Measurements from ENCODE around the gene DSN1.
A peak's percentile ranks its signal among the peaks of the same experiment; 100 is the strongest.
"Not testable (repeated sequence)": the region's sequence is repeated elsewhere in the genome, so short reads cannot be mapped to it uniquely, and the experiment has no call there.

Gene DSN1, protein sequence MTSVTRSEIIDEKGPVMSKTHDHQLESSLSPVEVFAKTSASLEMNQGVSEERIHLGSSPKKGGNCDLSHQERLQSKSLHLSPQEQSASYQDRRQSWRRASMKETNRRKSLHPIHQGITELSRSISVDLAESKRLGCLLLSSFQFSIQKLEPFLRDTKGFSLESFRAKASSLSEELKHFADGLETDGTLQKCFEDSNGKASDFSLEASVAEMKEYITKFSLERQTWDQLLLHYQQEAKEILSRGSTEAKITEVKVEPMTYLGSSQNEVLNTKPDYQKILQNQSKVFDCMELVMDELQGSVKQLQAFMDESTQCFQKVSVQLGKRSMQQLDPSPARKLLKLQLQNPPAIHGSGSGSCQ

GRCh38 chr20:36773597-36774390 lies at the start of gene DSN1:
Gene DSN1 (minus strand): TSS chr20:36773763. CDS start chr20:36771458, 2,305 bp downstream.
- peak; percentile 98 for DNase-seq (ENCODE audit: low spot score)

- no peak for DNase-seq (ENCODE audit: low spot score)
Observed at GRCh38 chr20:36823121-36823520, 49.6 kb upstream of the DSN1 start.

DNA sequence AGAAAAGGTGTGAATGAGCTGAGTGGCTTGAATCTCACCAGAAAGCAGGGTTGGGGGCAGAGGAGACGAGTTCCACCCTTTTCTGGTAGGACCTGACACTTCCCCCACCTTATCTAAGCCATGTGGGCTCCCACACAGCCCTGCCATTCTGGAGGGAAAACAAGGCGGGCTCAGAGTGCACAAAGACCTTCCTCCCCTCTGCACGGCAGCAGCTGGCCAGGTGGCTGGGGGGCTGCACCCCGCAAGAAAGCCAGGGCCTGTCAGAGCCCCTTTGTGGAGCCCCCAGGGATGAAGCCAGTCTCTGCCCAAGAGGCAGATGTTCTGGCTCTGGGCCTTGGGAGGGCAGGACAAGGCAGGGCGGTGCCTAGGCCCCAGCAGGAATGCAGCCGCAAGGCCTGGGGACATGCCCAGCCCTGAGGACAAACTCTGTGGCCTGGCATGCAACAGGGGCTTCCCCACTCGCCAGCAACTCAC lies 48.4 kb upstream of the DSN1 start:
- no peak for DNase-seq (ENCODE audit: low spot score)

GRCh38 chr20:36820928-36821327 lies 47.4 kb upstream of the DSN1 start:
- no peak for DNase-seq (ENCODE audit: low spot score)

DNA sequence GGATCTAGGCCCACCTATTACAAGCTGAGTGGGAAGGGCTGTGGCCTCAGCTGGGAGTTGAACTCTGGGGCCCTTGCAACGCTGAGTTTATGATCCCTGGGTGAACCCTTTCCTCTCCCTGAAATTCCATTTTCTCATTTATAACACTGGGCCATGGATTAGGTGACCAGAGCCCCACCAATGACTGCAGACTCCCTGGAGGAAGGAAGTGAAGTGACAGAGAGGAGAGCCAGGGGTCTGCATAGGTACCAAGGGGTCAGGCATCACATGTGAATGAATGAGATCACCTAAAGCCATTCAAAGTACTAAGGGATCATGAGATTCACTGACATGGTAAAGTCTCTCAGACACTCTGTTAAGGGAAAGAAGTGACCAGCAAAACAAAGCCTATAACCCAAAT lies 46.5 kb upstream of the DSN1 start:
- DNase-seq (ENCODE audit: low spot score) = no peak

- DNase-seq (ENCODE audit: low spot score) = no peak
Observed at GRCh38 chr20:36819659-36820058, 46.1 kb upstream of the DSN1 start.

DNA sequence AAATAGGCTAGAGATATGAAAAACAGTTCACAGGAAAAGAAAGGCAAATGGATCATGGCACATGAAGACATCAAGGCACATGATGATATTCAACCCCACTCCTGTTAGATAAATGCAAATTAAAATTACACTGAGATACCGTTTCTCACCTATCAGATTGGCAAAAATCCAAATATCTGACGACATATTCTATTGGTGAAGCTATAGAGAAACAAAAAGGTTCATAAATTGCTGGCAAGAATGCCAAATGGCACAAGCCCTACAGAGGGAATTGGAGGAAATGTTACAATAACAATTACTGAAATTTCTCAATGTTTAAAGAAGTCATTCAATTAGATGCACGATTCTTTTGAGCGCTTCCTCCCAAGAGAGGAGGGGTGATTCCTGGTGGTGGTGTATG lies 45.3 kb upstream of the DSN1 start:
- DNase-seq (ENCODE audit: low spot score) = no peak

GRCh38 chr20:36818185-36818584 lies 44.6 kb upstream of the DSN1 start:
- no peak for DNase-seq (ENCODE audit: low spot score)

GRCh38 chr20:36817496-36817895 lies 43.9 kb upstream of the DSN1 start:
- DNase-seq (ENCODE audit: low spot score) = no peak

GRCh38 chr20:36815454-36816091 lies 42.0 kb upstream of the DSN1 start:
- DNase-seq (ENCODE audit: low spot score) = no peak

DNA sequence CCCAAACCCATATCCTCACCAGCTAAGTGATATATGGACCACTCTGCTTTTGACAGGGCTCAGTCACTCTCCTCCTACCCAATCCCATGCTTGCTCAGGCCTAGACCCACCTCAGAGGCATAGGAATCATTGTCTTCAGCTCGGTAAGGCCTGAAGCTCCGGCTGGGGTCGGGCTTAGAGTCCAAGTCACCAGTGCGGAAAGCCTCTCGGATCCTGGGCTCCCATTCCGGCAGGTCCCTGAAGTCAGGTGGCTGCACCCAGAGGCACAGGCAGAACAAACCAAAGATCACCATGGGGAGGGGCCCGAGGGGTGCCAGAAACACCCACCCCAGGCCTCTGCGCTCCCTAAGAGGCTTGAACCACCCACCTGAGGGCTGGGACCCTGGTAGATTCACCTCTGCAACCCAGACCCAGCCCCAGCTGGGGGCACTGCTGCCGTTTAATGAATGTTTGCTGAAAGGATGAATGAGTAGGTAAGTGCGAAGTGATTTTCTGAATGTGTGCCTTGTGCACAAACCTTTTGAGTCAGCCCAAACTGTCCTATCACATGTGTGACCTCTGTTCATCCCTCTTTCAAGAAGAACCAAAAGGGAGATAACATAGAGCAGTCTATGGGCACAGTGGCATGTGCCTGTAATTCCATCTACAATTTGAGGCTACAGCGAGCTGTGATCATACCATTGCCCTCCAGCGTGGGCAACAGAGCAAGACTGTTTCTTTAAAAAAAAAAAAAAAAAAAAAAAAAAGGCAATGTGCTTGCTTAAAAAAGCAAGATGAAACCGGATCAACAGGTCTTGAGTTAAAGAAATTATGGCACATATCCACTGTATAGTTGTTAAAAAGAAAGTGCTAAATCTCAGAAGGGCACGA lies 39.3 kb upstream of the DSN1 start:
- no peak for DNase-seq (ENCODE audit: low spot score)

DNA sequence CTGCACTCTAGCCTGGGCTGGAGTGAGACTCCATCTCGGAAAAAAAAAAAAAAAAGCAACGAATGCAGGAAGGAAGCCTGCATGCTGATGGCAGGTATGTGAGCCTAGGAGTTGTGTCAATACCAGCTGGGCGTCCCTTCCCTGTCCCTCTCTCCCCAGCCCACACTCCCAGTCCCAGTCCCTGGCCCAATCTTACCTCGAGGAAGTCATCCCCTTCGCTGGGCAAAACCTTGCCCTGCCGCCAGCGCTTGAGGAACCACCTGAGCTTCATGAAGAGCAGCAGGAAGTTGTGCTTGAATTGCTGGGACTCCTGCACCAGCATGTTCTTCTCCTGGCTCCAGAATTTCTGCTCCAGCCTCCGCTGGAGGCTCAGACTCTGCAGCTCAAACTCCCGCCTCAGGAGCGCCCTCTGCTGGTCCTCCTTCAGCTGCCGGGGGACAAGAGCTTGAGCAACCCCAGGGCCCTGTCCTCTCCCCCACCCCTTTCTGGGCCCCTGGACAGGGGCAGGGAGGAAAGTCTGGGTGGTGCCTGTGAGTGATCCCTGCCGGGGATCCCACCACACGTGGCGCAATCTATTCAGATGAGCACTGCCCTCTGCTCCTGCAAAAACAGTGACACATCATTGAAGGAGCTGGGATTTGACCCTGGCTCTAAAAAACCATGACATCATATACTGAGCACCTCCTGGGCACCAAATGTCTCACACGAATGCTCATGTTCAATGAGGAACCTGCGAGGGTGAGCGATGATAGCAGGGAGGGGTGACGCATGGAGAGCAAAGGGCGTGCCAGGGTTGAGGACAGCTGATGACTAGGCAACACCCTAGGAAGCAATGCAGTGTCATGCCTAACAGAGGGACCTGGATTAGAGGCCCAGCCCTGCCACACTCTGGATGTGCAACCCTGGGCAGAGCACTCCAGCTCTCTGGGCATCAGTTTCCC lies 35.0 kb upstream of the DSN1 start:
- DNase-seq (ENCODE audit: low spot score) = peak; percentile 86

DNA sequence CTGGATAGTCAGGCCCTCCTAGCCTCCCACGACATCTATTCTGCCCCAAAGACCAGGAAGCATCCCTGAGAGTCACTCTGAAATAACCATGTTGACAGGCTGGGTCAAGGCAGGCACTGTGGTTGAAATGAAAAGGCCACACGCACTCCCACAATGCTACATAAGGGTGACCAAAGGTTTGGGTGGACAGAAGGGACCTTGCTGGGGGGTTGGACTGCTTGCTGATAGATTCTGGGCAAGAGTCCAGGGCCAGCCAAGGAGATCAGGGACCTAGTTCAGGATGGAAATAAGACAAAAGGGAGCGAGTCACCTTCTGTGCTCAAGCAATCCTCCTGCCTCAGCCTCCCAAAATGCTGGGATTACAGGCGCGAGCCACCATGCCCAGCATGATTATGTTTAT lies 32.5 kb upstream of the DSN1 start:
- DNase-seq (ENCODE audit: low spot score) = no peak

DNA sequence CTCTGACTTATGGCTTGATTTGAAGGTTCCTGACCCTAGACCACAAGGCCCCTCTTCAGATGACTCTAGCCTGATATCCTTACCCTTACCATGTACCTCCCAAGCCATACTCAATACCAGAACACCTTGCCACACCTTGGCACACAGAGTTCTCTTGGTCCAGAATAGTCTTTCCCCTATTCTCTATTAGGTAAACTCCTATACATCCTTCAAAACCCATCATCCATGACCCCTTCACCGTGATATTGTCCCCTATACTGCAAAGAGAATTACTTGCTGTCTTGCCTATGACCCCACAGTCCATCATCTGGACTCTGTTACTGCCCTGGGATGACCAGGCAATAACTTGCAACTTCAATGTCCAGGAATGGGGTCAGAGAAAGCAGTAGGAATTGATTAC lies 31.8 kb upstream of the DSN1 start:
- DNase-seq (ENCODE audit: low spot score) = no peak

- no peak for DNase-seq (ENCODE audit: low spot score)
Observed at GRCh38 chr20:36804425-36804824, 30.9 kb upstream of the DSN1 start.

GRCh38 chr20:36802326-36803222 lies 29.0 kb upstream of the DSN1 start:
- no peak for DNase-seq (ENCODE audit: low spot score)

DNA sequence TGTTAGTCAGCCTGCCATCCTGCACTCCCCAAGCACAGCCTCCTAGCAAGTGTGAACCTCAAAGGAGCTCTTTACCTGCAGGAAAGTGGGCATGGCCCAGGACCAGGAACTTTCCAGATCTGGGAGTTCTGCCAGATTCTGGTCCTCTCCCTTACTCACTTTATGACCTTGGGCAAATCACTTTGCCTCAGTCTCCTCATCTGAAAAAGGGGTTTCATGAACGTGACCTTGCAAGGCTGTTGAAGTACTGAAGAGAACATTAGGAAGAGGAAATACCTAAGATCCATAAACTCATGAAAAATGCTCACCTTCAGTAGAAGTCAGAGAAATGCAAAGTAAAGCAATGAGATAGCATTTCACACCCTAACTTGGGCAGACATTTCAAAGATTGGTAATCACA lies 26.8 kb upstream of the DSN1 start:
- DNase-seq (ENCODE audit: low spot score) = no peak

GRCh38 chr20:36799313-36799712 lies 25.8 kb upstream of the DSN1 start:
- DNase-seq (ENCODE audit: low spot score) = not testable (repeated sequence)

- DNase-seq (ENCODE audit: low spot score) = no peak
Observed at GRCh38 chr20:36796875-36797274, 23.3 kb upstream of the DSN1 start.

- DNase-seq (ENCODE audit: low spot score) = no peak
Observed at GRCh38 chr20:36796117-36796516, 22.6 kb upstream of the DSN1 start.

Data from iPS-NIHi11 (cell line).